ENCODE data around the gene KCNA2. TPM values are rescaled to one million over a fixed set of nuclear protein-coding genes. Genes with fewer than 3 reads are reported as not detected.

The KCNA2 gene
- total RNA-seq, 1 experiment from 2014 or later, result not detected

GRCh38 chr1:110630839-110631663 lies 24.9 kb upstream of the KCNA2 start:
- Mint-ChIP-seq H3K9me3 (ENCODE audit: unreplicated experiment) (no peaks in the 10 kb centered on the region), H3K36me3 (ENCODE audit: insufficient read depth, unreplicated experiment) (no peaks in the 10 kb centered on the region), H3K4me3 (ENCODE audit: unreplicated experiment) (no peak overlapping the region), H3K27ac (ENCODE audit: low read depth, unreplicated experiment) (no peak overlapping the region), H3K27me3 (ENCODE audit: insufficient read depth, unreplicated experiment) (peaks cover 31% of the 10 kb centered on the region), H3K4me1 (ENCODE audit: insufficient read depth, unreplicated experiment) (peaks cover 13% of the 10 kb centered on the region)
- ChIA-PET CTCF (interaction anchor here (0.6 to 6.8 kb wide), 29 partner anchors 8 to 1002 kb away, joined by 3 to 52 read pairs (median 3); no protein-coding TSS in a partner anchor), POLR2A (interaction anchor here (1.1 kb wide), 1 partner anchor 134 kb away, joined by 3 read pairs; no protein-coding TSS in a partner anchor)
- DNase-seq (ENCODE audit: unreplicated experiment), result peak; percentile 74
- no TSS peak for BruUV-seq (replicated peaks)
- peak; percentile 80 for TF ChIP-seq CTCF (IDR thresholded peaks at IDR 0.05; ENCODE audit: unreplicated experiment)
- intact Hi-C loops (cut with micrococcal nuclease), result loop anchor here (1.0 to 10.0 kb wide), 3 partner anchors 135 to 364 kb away; no protein-coding TSS in a partner anchor

- ChIA-PET CTCF (interaction anchor here (1.0 to 6.8 kb wide), 5 partner anchors 9 to 153 kb away, joined by 5 to 52 read pairs (median 37); no protein-coding TSS in a partner anchor), POLR2A (no interaction called here)
- Mint-ChIP-seq H3K4me3 (ENCODE audit: unreplicated experiment) (no peak overlapping the region), H3K9me3 (ENCODE audit: unreplicated experiment) (no peaks in the 10 kb centered on the region), H3K36me3 (ENCODE audit: insufficient read depth, unreplicated experiment) (no peaks in the 10 kb centered on the region), H3K4me1 (ENCODE audit: insufficient read depth, unreplicated experiment) (no peaks in the 10 kb centered on the region), H3K27ac (ENCODE audit: low read depth, unreplicated experiment) (no peak overlapping the region), H3K27me3 (ENCODE audit: insufficient read depth, unreplicated experiment) (peaks cover 33% of the 10 kb centered on the region)
- no TSS peak for BruUV-seq (replicated peaks)
- intact Hi-C loops (cut with micrococcal nuclease), result no loop called here
- TF ChIP-seq CTCF (IDR thresholded peaks at IDR 0.05; ENCODE audit: unreplicated experiment), result no peak
- DNase-seq (ENCODE audit: unreplicated experiment), result no peak
These were observed 22.4 kb upstream of the KCNA2 start for GRCh38 chr1:110628323-110629105.

- H3K27me3 Mint-ChIP-seq (ENCODE audit: insufficient read depth, unreplicated experiment), result peaks cover 40% of the 10 kb centered on the region
- no peak for DNase-seq (ENCODE audit: unreplicated experiment)
- CTCF ChIA-PET, result interaction anchor here (1.8 to 6.8 kb wide), 3 partner anchors 8 to 154 kb away, joined by 9 to 52 read pairs (median 37); no protein-coding TSS in a partner anchor
These were observed 21.6 kb upstream of the KCNA2 start for GRCh38 chr1:110627764-110628163.

More at GRCh38 chr1:110627764-110628163, 21.6 kb upstream of the KCNA2 start:
- POLR2A ChIA-PET, result no interaction called here
- intact Hi-C loops (cut with micrococcal nuclease), result no loop called here
- TF ChIP-seq CTCF (IDR thresholded peaks at IDR 0.05; ENCODE audit: unreplicated experiment), result no peak
- H3K4me3 Mint-ChIP-seq (ENCODE audit: unreplicated experiment), result no peak overlapping the region
- no peaks in the 10 kb centered on the region for H3K9me3 Mint-ChIP-seq (ENCODE audit: unreplicated experiment)
- no peak overlapping the region for H3K27ac Mint-ChIP-seq (ENCODE audit: low read depth, unreplicated experiment)
- no peaks in the 10 kb centered on the region for H3K36me3 Mint-ChIP-seq (ENCODE audit: insufficient read depth, unreplicated experiment)
- H3K4me1 Mint-ChIP-seq (ENCODE audit: insufficient read depth, unreplicated experiment), result no peaks in the 10 kb centered on the region
- BruUV-seq (replicated peaks), result no TSS peak
